ENCODE results near the gene PKM.

GRCh38 chr15:72184165-72184811, 46.7 kb downstream of the PKM start:
- TF ChIP-seq TAF1 (IDR thresholded peaks at IDR 0.05; ENCODE audit: low read depth, low read length) (no peak), POLR2AphosphoS5 (IDR thresholded peaks at IDR 0.05; ENCODE audit: low read depth, low read length) (no peak), POLR2A (IDR thresholded peaks at IDR 0.05; ENCODE audit: low read depth, low read length) (no peak), SPI1 (IDR thresholded peaks at IDR 0.05; ENCODE audit: low read depth, low read length) (no peak), PAX5 (IDR thresholded peaks at IDR 0.05; ENCODE audit: insufficient read depth, low read length, severe bottlenecking) (no peak)
